Stimulated activated naive CD8-positive, alpha-beta T cell treated with anti-CD3 and anti-CD28 coated beads, Interleukin-15, Interleukin-2, amounts not matched to agents 100 ng/mL and 50 ng/mL, for 24 hours (primary cell): ENCODE measurements around the gene ALPK3.

ENCODE experiments used
- H3K27ac Mint-ChIP-seq: one replicate; pipeline ENCODE4 v1.8.0; 2021; ENCODE audit warnings: mild to moderate bottlenecking, mixed read lengths
- H3K27me3 Mint-ChIP-seq: one replicate; pipeline ENCODE4 v1.8.0; 2021; ENCODE audit warnings: mixed read lengths
- H3K36me3 Mint-ChIP-seq: one replicate; pipeline ENCODE4 v1.8.0; 2021; ENCODE audit warnings: low read depth, mixed read lengths
- H3K4me1 Mint-ChIP-seq: one replicate; pipeline ENCODE4 v1.8.0; 2021; ENCODE audit warnings: low read depth, mixed read lengths
- H3K4me3 Mint-ChIP-seq: one replicate; pipeline ENCODE4 v1.8.0; 2021; ENCODE audit warnings: mild to moderate bottlenecking, mixed read lengths
- H3K9me3 Mint-ChIP-seq: one replicate; pipeline ENCODE4 v1.8.0; 2021; ENCODE audit warnings: mixed read lengths

Gene ALPK3

DNA sequence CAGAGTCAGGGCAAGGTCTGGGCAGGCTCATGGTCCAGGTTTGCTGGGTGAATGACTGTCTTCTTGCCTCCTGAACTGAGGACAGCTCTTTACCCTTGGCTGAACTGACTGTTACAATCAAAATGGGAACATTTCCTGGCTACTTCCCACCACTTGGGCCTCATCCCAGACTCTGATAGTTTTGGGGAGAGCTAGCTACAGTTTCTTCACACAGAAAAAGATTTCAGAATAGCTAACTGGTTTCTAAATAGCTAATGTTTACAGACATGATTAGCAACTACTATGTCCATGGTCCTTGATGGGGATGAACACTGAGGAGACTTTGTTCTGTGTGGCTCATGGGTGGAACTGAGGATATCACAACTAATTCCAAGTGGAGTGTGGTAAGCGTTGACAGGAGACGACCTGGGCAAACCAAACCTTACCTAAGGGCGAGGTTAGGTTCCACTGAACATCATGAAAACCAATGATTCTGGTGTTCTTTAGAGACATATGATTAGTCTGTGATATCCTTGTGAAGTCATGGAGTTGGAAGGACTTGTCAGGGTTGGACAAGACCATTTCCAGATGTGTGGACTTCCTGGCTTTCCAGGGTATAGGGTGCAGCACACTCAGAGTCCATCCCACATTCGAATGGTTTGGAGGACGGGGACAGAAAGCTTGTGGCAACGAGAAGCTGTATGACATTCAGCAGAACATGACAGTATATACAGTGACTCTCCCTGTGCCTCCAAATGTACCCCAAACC, 7.3 kb downstream of the ALPK3 start:
- no peak overlapping the region for H3K4me3 Mint-ChIP-seq
- H3K36me3 Mint-ChIP-seq, result no peaks in the 10 kb centered on the region
- no peaks in the 10 kb centered on the region for H3K4me1 Mint-ChIP-seq
- no peaks in the 10 kb centered on the region for H3K9me3 Mint-ChIP-seq
- no peaks in the 10 kb centered on the region for H3K27me3 Mint-ChIP-seq
- H3K27ac Mint-ChIP-seq, result no peak overlapping the region

GRCh38 chr15:84826369-84826823, 9.2 kb downstream of the ALPK3 start:
- Mint-ChIP-seq H3K4me1 (no peaks in the 10 kb centered on the region), H3K27me3 (no peaks in the 10 kb centered on the region), H3K4me3 (no peak overlapping the region), H3K27ac (no peak overlapping the region), H3K9me3 (no peaks in the 10 kb centered on the region), H3K36me3 (no peaks in the 10 kb centered on the region)

- Mint-ChIP-seq H3K27me3 (no peaks in the 10 kb centered on the region), H3K27ac (no peak overlapping the region), H3K4me3 (no peak overlapping the region), H3K9me3 (no peaks in the 10 kb centered on the region), H3K4me1 (no peaks in the 10 kb centered on the region), H3K36me3 (no peaks in the 10 kb centered on the region)
These were observed 10.1 kb downstream of the ALPK3 start for GRCh38 chr15:84827246-84827645.

GRCh38 chr15:84828086-84828908, 11.1 kb downstream of the ALPK3 start:
- no peaks in the 10 kb centered on the region for H3K4me1 Mint-ChIP-seq
- no peak overlapping the region for H3K27ac Mint-ChIP-seq
- H3K4me3 Mint-ChIP-seq, result no peak overlapping the region
- no peaks in the 10 kb centered on the region for H3K27me3 Mint-ChIP-seq
- no peaks in the 10 kb centered on the region for H3K9me3 Mint-ChIP-seq
- H3K36me3 Mint-ChIP-seq, result no peaks in the 10 kb centered on the region

GRCh38 chr15:84829428-84829827, 12.3 kb downstream of the ALPK3 start:
- no peaks in the 10 kb centered on the region for H3K27me3 Mint-ChIP-seq
- no peaks in the 10 kb centered on the region for H3K36me3 Mint-ChIP-seq
- H3K27ac Mint-ChIP-seq, result no peak overlapping the region
- no peaks in the 10 kb centered on the region for H3K9me3 Mint-ChIP-seq
- no peak overlapping the region for H3K4me3 Mint-ChIP-seq
- no peaks in the 10 kb centered on the region for H3K4me1 Mint-ChIP-seq

GRCh38 chr15:84830036-84830435, 12.9 kb downstream of the ALPK3 start:
- Mint-ChIP-seq H3K27ac (no peak overlapping the region), H3K27me3 (no peaks in the 10 kb centered on the region), H3K4me1 (no peaks in the 10 kb centered on the region), H3K36me3 (no peaks in the 10 kb centered on the region), H3K4me3 (no peak overlapping the region), H3K9me3 (no peaks in the 10 kb centered on the region)

DNA sequence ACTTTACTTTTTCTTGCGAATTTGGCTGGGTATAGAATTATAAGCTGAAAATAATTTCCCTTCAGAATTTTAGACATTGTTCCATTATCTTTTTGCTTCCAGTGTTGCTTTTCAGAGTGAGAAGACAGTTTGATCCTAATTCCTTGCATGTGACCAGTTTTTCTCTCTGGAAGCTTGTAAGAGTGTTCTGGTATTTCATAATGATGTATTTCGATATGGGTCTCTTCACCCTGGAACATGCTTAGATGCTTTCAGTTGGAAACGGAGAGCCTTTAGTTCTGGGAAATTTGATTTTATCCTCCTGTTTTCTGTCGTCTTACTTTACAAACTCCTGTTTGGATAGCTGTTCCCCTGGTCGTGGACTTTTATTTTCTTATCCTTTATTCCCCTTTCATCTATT, 13.9 kb downstream of the ALPK3 start:
- Mint-ChIP-seq H3K4me1 (no peaks in the 10 kb centered on the region), H3K27ac (no peak overlapping the region), H3K4me3 (no peak overlapping the region), H3K9me3 (no peaks in the 10 kb centered on the region), H3K27me3 (no peaks in the 10 kb centered on the region), H3K36me3 (no peaks in the 10 kb centered on the region)

GRCh38 chr15:84831613-84832012, 14.5 kb downstream of the ALPK3 start:
- Mint-ChIP-seq H3K27ac (no peak overlapping the region), H3K36me3 (no peaks in the 10 kb centered on the region), H3K4me3 (no peak overlapping the region), H3K4me1 (no peaks in the 10 kb centered on the region), H3K9me3 (no peaks in the 10 kb centered on the region), H3K27me3 (no peaks in the 10 kb centered on the region)

- Mint-ChIP-seq H3K36me3 (no peaks in the 10 kb centered on the region), H3K4me1 (no peaks in the 10 kb centered on the region), H3K9me3 (no peaks in the 10 kb centered on the region), H3K4me3 (no peak overlapping the region), H3K27me3 (no peaks in the 10 kb centered on the region), H3K27ac (no peak overlapping the region)
These were observed 15.4 kb downstream of the ALPK3 start for GRCh38 chr15:84832448-84833040.

GRCh38 chr15:84833447-84834228, 16.5 kb downstream of the ALPK3 start:
- H3K4me3 Mint-ChIP-seq, result no peak overlapping the region
- H3K9me3 Mint-ChIP-seq, result no peaks in the 10 kb centered on the region
- H3K36me3 Mint-ChIP-seq, result no peaks in the 10 kb centered on the region
- no peaks in the 10 kb centered on the region for H3K4me1 Mint-ChIP-seq
- H3K27me3 Mint-ChIP-seq, result no peaks in the 10 kb centered on the region
- no peak overlapping the region for H3K27ac Mint-ChIP-seq

GRCh38 chr15:84834229-84834955, 17.2 kb downstream of the ALPK3 start:
- Mint-ChIP-seq H3K27me3 (no peaks in the 10 kb centered on the region), H3K27ac (no peak overlapping the region), H3K9me3 (no peaks in the 10 kb centered on the region), H3K36me3 (no peaks in the 10 kb centered on the region), H3K4me3 (no peak overlapping the region), H3K4me1 (no peaks in the 10 kb centered on the region)

DNA sequence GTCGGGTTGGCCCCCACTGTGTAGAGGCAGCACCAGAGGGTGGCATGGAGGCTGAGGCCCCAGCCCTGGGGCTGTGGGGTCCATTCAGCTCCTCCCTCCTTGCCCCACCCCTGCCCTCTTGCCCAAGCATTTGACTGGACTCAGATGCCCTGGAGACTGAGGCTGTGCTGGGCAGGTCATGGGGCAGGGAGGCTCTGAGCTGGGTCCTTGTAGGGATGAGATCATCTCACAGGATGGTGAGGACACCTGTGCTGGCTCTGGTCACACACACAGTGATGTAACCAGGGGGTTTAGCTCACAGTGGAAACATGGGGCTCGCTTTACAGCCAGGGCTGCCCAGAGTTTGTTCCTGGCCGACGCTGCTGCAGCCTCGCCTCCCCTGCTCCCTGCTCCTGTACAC, 17.8 kb downstream of the ALPK3 start:
- Mint-ChIP-seq H3K9me3 (no peaks in the 10 kb centered on the region), H3K36me3 (no peaks in the 10 kb centered on the region), H3K4me1 (no peaks in the 10 kb centered on the region), H3K4me3 (no peak overlapping the region), H3K27ac (no peak overlapping the region), H3K27me3 (no peaks in the 10 kb centered on the region)

DNA sequence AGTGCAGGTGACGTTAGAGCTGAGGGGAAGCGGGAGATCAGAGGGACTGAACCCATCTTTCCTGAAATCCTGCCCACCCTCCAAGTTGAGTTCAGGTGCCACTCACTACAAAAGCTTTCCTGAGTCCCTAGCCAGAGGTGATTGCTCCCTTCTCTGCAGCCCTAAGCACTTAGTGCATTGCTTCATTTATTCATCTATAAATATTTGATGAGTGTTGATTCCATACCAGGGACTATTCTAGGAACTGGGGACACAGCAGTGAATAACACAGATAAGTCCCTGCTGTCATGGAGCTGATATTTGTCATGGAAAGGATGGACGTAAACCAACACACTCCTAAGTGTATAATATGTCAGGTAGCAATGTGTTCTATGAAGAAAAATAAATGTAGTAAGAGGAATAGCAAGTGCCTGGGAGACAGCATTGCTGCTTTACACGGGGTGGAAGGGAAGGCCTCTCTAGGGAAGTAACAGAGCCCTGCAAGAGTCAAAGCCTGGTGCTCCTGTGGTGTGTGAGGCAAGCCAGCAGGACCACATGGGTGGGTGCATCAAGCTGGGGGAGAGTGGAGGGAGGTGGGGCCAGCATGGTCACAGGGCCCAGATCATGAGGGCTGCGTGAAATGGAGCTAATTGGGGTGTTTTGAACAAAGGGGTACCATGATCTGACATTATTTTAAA, 18.6 kb downstream of the ALPK3 start:
- no peak overlapping the region for H3K27ac Mint-ChIP-seq
- H3K4me3 Mint-ChIP-seq, result no peak overlapping the region
- no peaks in the 10 kb centered on the region for H3K4me1 Mint-ChIP-seq
- no peaks in the 10 kb centered on the region for H3K27me3 Mint-ChIP-seq
- H3K9me3 Mint-ChIP-seq, result no peaks in the 10 kb centered on the region
- H3K36me3 Mint-ChIP-seq, result no peaks in the 10 kb centered on the region

- Mint-ChIP-seq H3K27ac (no peak overlapping the region), H3K4me3 (no peak overlapping the region), H3K27me3 (no peaks in the 10 kb centered on the region), H3K36me3 (no peaks in the 10 kb centered on the region), H3K4me1 (no peaks in the 10 kb centered on the region), H3K9me3 (no peaks in the 10 kb centered on the region)
These were observed 19.7 kb downstream of the ALPK3 start for GRCh38 chr15:84836844-84837243.
